Measurements from ENCODE around the gene B4GALT1.

DNA sequence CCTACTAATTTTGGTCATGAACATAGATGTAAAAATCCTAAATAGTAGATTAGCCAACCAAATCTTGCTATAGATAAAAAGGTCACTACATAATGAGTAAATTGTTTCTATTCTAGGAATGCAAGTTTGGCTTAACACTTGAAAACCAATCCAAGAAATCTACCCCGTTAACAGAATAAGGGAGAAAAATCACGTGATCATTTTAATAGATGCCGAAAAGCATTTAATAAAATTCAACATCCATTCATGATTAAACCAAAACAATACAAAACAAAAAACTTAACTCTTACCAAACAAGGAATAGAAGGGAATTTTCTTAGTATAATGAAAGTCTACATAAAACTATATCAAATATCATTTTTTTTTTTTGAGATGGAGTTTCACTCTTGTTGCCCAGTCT, 69.9 kb downstream of the B4GALT1 start:
- TF ChIP-seq, protein P1, sequence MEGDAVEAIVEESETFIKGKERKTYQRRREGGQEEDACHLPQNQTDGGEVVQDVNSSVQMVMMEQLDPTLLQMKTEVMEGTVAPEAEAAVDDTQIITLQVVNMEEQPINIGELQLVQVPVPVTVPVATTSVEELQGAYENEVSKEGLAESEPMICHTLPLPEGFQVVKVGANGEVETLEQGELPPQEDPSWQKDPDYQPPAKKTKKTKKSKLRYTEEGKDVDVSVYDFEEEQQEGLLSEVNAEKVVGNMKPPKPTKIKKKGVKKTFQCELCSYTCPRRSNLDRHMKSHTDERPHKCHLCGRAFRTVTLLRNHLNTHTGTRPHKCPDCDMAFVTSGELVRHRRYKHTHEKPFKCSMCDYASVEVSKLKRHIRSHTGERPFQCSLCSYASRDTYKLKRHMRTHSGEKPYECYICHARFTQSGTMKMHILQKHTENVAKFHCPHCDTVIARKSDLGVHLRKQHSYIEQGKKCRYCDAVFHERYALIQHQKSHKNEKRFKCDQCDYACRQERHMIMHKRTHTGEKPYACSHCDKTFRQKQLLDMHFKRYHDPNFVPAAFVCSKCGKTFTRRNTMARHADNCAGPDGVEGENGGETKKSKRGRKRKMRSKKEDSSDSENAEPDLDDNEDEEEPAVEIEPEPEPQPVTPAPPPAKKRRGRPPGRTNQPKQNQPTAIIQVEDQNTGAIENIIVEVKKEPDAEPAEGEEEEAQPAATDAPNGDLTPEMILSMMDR (IDR thresholded peaks at IDR 0.05): no peak
- no peak for TF ChIP-seq ZFX (IDR thresholded peaks at IDR 0.05; ENCODE audit: borderline replicate concordance)

All from 22Rv1 (cell line).